H1 (cell line): Measurements from ENCODE around the gene TEX2. TPM values are rescaled to one million over a fixed set of nuclear protein-coding genes. Genes with fewer than 3 reads are reported as not detected.

Experiments used
- CTCF ChIA-PET: fragments of 300-600 bp; sonication (Branson Sonifier 250); formaldehyde crosslinking; loops from one replicate; lab custom pipeline; 2021; ENCODE audit not compliant: partially characterized antibody; lab: Charles Lee
- POLR2A ChIA-PET: fragments of 300-600 bp; sonication (Branson Sonifier 250); formaldehyde crosslinking; loops from one replicate; lab custom pipeline; 2021; ENCODE audit warnings: inconsistent platforms; ENCODE audit not compliant: partially characterized antibody; lab: Charles Lee
- DNase-seq, 2 experiments: peaks; one replicate each; pipeline versions ENCODE4 v3.0.0 to v3.0.0-alpha.2; 2010 to 2022; ENCODE audit warnings: low spot score in 2 of 2, low read depth in 1 of 2, mixed read lengths in 1 of 2
- FAIRE-seq: peaks from 2 replicates; lab custom pipeline; 2011; peaks lifted over from hg19 to GRCh38; lab: Jason Lieb, UNC
- H2AFZ ChIP-seq: 2 replicates; pipeline ENCODE4 v1.8.1; 2012; ENCODE audit warnings: low read length, inconsistent platforms
- H2AK5ac ChIP-seq: 2 replicates; pipeline ENCODE4 v1.6.1; 2013; ENCODE audit warnings: low read depth, low read length
- H2BK120ac ChIP-seq: replicated peaks from 2 replicates; pipeline ENCODE3; 2013; ENCODE audit warnings: low read depth, low read length, inconsistent platforms
- H2BK12ac ChIP-seq: 2 replicates; pipeline ENCODE4 v1.6.1; 2013; ENCODE audit warnings: low read depth, low read length
- H2BK15ac ChIP-seq: 2 replicates; pipeline ENCODE4 v1.6.1; 2013; ENCODE audit warnings: low read length
- H2BK20ac ChIP-seq: 2 replicates; pipeline ENCODE4 v1.6.1; 2013; ENCODE audit warnings: low read length
- H2BK5ac ChIP-seq: 2 replicates; pipeline ENCODE4 v1.6.1; 2013; ENCODE audit warnings: low read depth, low read length
- H3K14ac ChIP-seq: 2 replicates; pipeline ENCODE4 v1.6.1; 2013; ENCODE audit warnings: inconsistent platforms; ENCODE audit not compliant: insufficient read length
- H3K18ac ChIP-seq: 2 replicates; pipeline ENCODE4 v1.6.1; 2013; ENCODE audit warnings: low read length; ENCODE audit errors: extremely low read depth
- H3K23ac ChIP-seq: 2 replicates; pipeline ENCODE4 v1.6.1; 2013; ENCODE audit warnings: inconsistent platforms; ENCODE audit not compliant: insufficient read length
- H3K23me2 ChIP-seq: 2 replicates; pipeline ENCODE4 v1.6.1; 2013; ENCODE audit warnings: low read depth, low read length
- H3K27ac ChIP-seq: 2 replicates; pipeline ENCODE4 v1.6.1; 2011; ENCODE audit warnings: low read depth, low read length, inconsistent platforms
- H3K27me3 ChIP-seq, 4 experiments: replicated peaks in 1 of 4; 1 replicate in 1 of 4; 2 replicates in 3 of 4; pipeline versions ENCODE4 v1.6.1 to v1.8.1; 2011 to 2013; ENCODE audit warnings: low read length in 3 of 4, mild to moderate bottlenecking in 3 of 4, inconsistent platforms in 2 of 4, mixed read lengths in 2 of 4, moderate library complexity in 1 of 4; ENCODE audit not compliant: control insufficient read depth in 3 of 4, insufficient read depth in 3 of 4; ENCODE audit errors: extremely low read depth in 1 of 4
- H3K36me3 ChIP-seq, 4 experiments: 2 replicates each; pipeline versions ENCODE4 v1.6.1 to v1.8.1; 2011 to 2013; ENCODE audit warnings: mild to moderate bottlenecking in 4 of 4, low read length in 3 of 4, moderate library complexity in 2 of 4, control low read depth in 1 of 4, inconsistent platforms in 1 of 4; ENCODE audit not compliant: insufficient read depth in 4 of 4, control insufficient read depth in 2 of 4
- H3K4ac ChIP-seq: replicated peaks from 2 replicates; pipeline ENCODE3; 2013; ENCODE audit warnings: low read length, low read depth, mixed read lengths, inconsistent platforms; ENCODE audit not compliant: insufficient read length
- H3K4me1 ChIP-seq, 4 experiments: replicated peaks in 1 of 4; 1 replicate in 1 of 4; 2 replicates in 3 of 4; pipeline versions ENCODE4 v1.6.1 to v1.8.1; 2011 to 2013; ENCODE audit warnings: low read length in 3 of 4, inconsistent platforms in 2 of 4, mixed read lengths in 1 of 4; ENCODE audit not compliant: insufficient read depth in 4 of 4, control insufficient read depth in 3 of 4
- H3K4me2 ChIP-seq, 2 experiments: 2 replicates each; pipeline versions ENCODE4 v1.6.1 to v1.8.1; 2011 to 2013; ENCODE audit warnings: low read depth in 2 of 2, low read length in 2 of 2, control low read depth in 1 of 2, inconsistent platforms in 1 of 2, mild to moderate bottlenecking in 1 of 2; ENCODE audit not compliant: insufficient read depth in 1 of 2
- H3K4me3 ChIP-seq, 4 experiments: fragments of 200-600, 300-600 bp in 1 of 4; sonication (generic), shearing (Covaris generic), sonication (Bioruptor Twin) in 1 of 4; 2 replicates each; pipeline versions ENCODE4 v1.5.1 to v1.8.1; 2011 to 2016; ENCODE audit warnings: low read length in 4 of 4, low read depth in 3 of 4, control low read depth in 2 of 4, inconsistent platforms in 2 of 4, mild to moderate bottlenecking in 2 of 4, mixed read lengths in 1 of 4, moderate library complexity in 1 of 4; ENCODE audit not compliant: insufficient read depth in 2 of 4; ENCODE audit errors: extremely low read depth in 1 of 4
- H3K56ac ChIP-seq: replicated peaks from 2 replicates; pipeline ENCODE3; 2013; ENCODE audit warnings: low read depth, mild to moderate bottlenecking, mixed read lengths, low read length, inconsistent platforms; ENCODE audit not compliant: insufficient read length
- H3K79me1 ChIP-seq: 2 replicates; pipeline ENCODE4 v1.6.1; 2013; ENCODE audit warnings: low read depth, low read length, control low read depth
- H3K79me2 ChIP-seq, 2 experiments: 2 replicates each; pipeline versions ENCODE4 v1.6.1 to v1.8.1; 2012 to 2013; ENCODE audit warnings: low read length in 2 of 2, mild to moderate bottlenecking in 2 of 2, inconsistent platforms in 1 of 2; ENCODE audit not compliant: insufficient read depth in 2 of 2, control insufficient read depth in 1 of 2
- H3K9ac ChIP-seq, 4 experiments: replicated peaks in 1 of 4; 1 replicate in 1 of 4; 2 replicates in 3 of 4; pipeline versions ENCODE4 v1.6.1 to v1.8.1; 2011 to 2013; ENCODE audit warnings: low read depth in 3 of 4, low read length in 3 of 4, control low read depth in 2 of 4, mild to moderate bottlenecking in 2 of 4, moderate library complexity in 2 of 4, inconsistent platforms in 1 of 4; ENCODE audit errors: extremely low read depth in 1 of 4
- H3K9me3 ChIP-seq, 2 experiments: 2 replicates each; pipeline versions ENCODE4 v1.6.1 to v1.8.1; 2012 to 2013; ENCODE audit warnings: mild to moderate bottlenecking in 2 of 2, moderate library complexity in 2 of 2, control low read depth in 1 of 2, inconsistent platforms in 1 of 2, low read depth in 1 of 2, low read length in 1 of 2, mixed read lengths in 1 of 2; ENCODE audit not compliant: insufficient read depth in 2 of 2
- H4K20me1 ChIP-seq, 2 experiments: replicated peaks in 1 of 2; 2 replicates each; pipeline versions ENCODE3 to v1.8.1; 2011 to 2013; ENCODE audit warnings: inconsistent platforms in 2 of 2, low read length in 2 of 2, mild to moderate bottlenecking in 1 of 2; ENCODE audit not compliant: insufficient read depth in 2 of 2, control insufficient read depth in 1 of 2
- H4K5ac ChIP-seq: 2 replicates; pipeline ENCODE4 v1.6.1; 2013; ENCODE audit warnings: low read length, low read depth, mixed read lengths, inconsistent platforms; ENCODE audit not compliant: insufficient read length
- H4K8ac ChIP-seq: 2 replicates; pipeline ENCODE4 v1.8.0; 2013; ENCODE audit warnings: mild to moderate bottlenecking, moderate library complexity, low read length, inconsistent platforms; ENCODE audit not compliant: insufficient read depth; ENCODE audit errors: extremely low read depth
- H4K91ac ChIP-seq: replicated peaks from 2 replicates; pipeline ENCODE3; 2013; ENCODE audit warnings: low read length, mixed read lengths, inconsistent platforms; ENCODE audit not compliant: insufficient read length
- ATF2 ChIP-seq: IDR thresholded peaks from 2 replicates; pipeline ENCODE4 v1.6.1; 2012; ENCODE audit warnings: low read length, inconsistent platforms
- ATF3 ChIP-seq: IDR thresholded peaks from 2 replicates; pipeline ENCODE4 v1.6.1; 2011; ENCODE audit warnings: low read depth, mild to moderate bottlenecking, low read length; ENCODE audit not compliant: insufficient read depth
- CREB1 ChIP-seq: IDR thresholded peaks from 2 replicates; pipeline ENCODE4 v1.6.1; 2012; ENCODE audit warnings: inconsistent platforms
- EGR1 ChIP-seq: IDR thresholded peaks from 2 replicates; pipeline ENCODE4 v1.6.1; 2011; ENCODE audit warnings: low read depth, low read length, borderline replicate concordance
- MAFK ChIP-seq: IDR thresholded peaks from 2 replicates; pipeline ENCODE4 v1.6.1; 2012; ENCODE audit warnings: low read depth, mild to moderate bottlenecking, improper control_type of control experiment, low read length
- RFX5 ChIP-seq: IDR thresholded peaks from 2 replicates; pipeline ENCODE4 v1.6.1; 2011; ENCODE audit warnings: low read depth, low read length, improper control_type of control experiment, borderline replicate concordance
- RXRA ChIP-seq: IDR thresholded peaks from 2 replicates; pipeline ENCODE4 v1.6.1; 2011; ENCODE audit warnings: low read depth, mild to moderate bottlenecking, low read length, moderate library complexity; ENCODE audit not compliant: insufficient read depth
- SIN3A ChIP-seq, 2 experiments: IDR thresholded peaks in 1 of 2; conservative IDR thresholded peaks in 1 of 2; 2 replicates each; pipeline ENCODE4 v1.6.1; 2011 to 2012; ENCODE audit warnings: low read length in 2 of 2, improper control_type of control experiment in 1 of 2, low read depth in 1 of 2, mild to moderate bottlenecking in 1 of 2
- SP2 ChIP-seq: IDR thresholded peaks from 2 replicates; pipeline ENCODE4 v1.6.1; 2012; ENCODE audit warnings: mild to moderate bottlenecking, low read length, inconsistent platforms
- USF2 ChIP-seq: IDR thresholded peaks from 2 replicates; pipeline ENCODE4 v1.6.1; 2011; ENCODE audit warnings: low read length, improper control_type of control experiment
- WGBS, 2 experiments: shearing (Covaris generic) in 1 of 2; methylation state at CpG; one replicate each; pipeline versions ENCODE4 v1.1.6 to v1.1.7; 2013 to 2015; ENCODE audit warnings: low lambda C conversion rate in 2 of 2, mixed read lengths in 2 of 2, inconsistent platforms in 1 of 2, low coverage in 1 of 2, missing lambda C conversion rate in 1 of 2; ENCODE audit not compliant: insufficient replicate concordance in 2 of 2, insufficient coverage in 1 of 2, insufficient read length in 1 of 2; ENCODE audit errors: extremely low coverage in 1 of 2, missing lambda C conversion rate in 1 of 2; 5-methylcytosine and 5-hydroxymethylcytosine counted together
- polyA plus RNA-seq, 7 experiments: library from polyadenylated mRNA; depleted of rRNA in 3 of 7; stranded (reverse) in 5 of 7; unstranded in 2 of 7; fragments of >200 nt in 5 of 7; fragments of 200-250 nt in 2 of 7; gene quantifications; 1 replicate in 5 of 7; 2 replicates in 1 of 7; 4 replicates in 1 of 7; pipeline versions ENCODE4 v1.2.1 to v1.2.3, GENCODE V29; 2011 to 2013; ENCODE audit warnings: missing spikeins in 2 of 7, mixed read lengths in 2 of 7
- total RNA-seq: library from RNA; stranded (reverse); fragmentation: NEBNext Ultra II Directional; extraction: Animal tissue kit (Norgen Biotek cat#: 25700); gene quantifications from 2 replicates; pipeline ENCODE4 v1.2.1, GENCODE V29; 2021

Gene TEX2
- total and polyA plus RNA-seq, 2 of the 8 experiments (the other 6 are each of a cell fraction or from before 2014, with no cell fraction given) = 6.1 to 15.6 TPM

GRCh38 chr17:64259922-64260321 is 3.1 kb downstream of the TEX2 start:
- Histone ChIP-seq H3K4me3 (no peak overlapping the region), H3K23me2 (peaks cover 10% of the 10 kb centered on the region), H4K91ac (no peak overlapping the region), H3K9ac (no peak overlapping the region), H2BK120ac (no peak overlapping the region), H3K79me2 (peaks cover 0 to 29% of the 10 kb centered on the region in 2 experiments; a peak in 3 of 4 replicates), H3K18ac (no peak overlapping the region), H3K9me3 (no peaks in the 10 kb centered on the region), H2BK15ac (no peak overlapping the region), H2BK20ac (no peak overlapping the region), H3K23ac (no peak overlapping the region), H2AFZ (no peak overlapping the region), H2BK5ac (no peak overlapping the region), H2AK5ac (no peak overlapping the region), H3K36me3 (no peaks in the 10 kb centered on the region), H4K8ac (no peak overlapping the region), H3K27me3 (peaks cover 0 to 9% (median 7%) of the 10 kb centered on the region in 4 experiments; a peak in 4 of 7 replicates), H3K4me2 (no peak overlapping the region), H3K56ac (no peak overlapping the region), H4K5ac (no peak overlapping the region), H3K4me1 (peaks cover 1 to 5% (median 4%) of the 10 kb centered on the region in 4 experiments; a peak in 4 of 7 replicates), H2BK12ac (no peak overlapping the region), H4K20me1 (peaks cover 0 to 6% of the 10 kb centered on the region in 2 experiments), H3K4ac (no peak overlapping the region), H3K14ac (no peak overlapping the region), H3K27ac (no peak overlapping the region), H3K79me1 (peaks cover 6% of the 10 kb centered on the region)
- ChIA-PET POLR2A (no interaction called here), CTCF (interaction anchor here (1.0 to 1.1 kb wide), 2 partner anchors 43 to 235 kb away, joined by 3 read pairs; no protein-coding TSS in a partner anchor)
- DNase-seq (no peak), FAIRE-seq (no peak)
- no peak for TF ChIP-seq ATF2
- TF ChIP-seq SIN3A (conservative IDR thresholded peaks at IDR 0.05 in 1 of 2, IDR thresholded peaks at IDR 0.05 in 1 of 2; ENCODE audit: low read depth in 1 of 2, low read length in 2 of 2) = no peak
- TF ChIP-seq CREB1 = no peak
- TF ChIP-seq USF2 = no peak
- no peak for TF ChIP-seq ATF3
- no peak for TF ChIP-seq RXRA
- no peak for TF ChIP-seq MAFK
- no peak for TF ChIP-seq SP2
- no peak for TF ChIP-seq EGR1
- no peak for TF ChIP-seq RFX5
- 80% methylated on average over 3 of the region's 3 CpGs; no CpG with 5 or more reads in 1 of the 2 experiments for WGBS, 2 experiments
